A673 (cell line): ENCODE measurements around the gene BCAP29.

ENCODE experiments used
- EZH2 ChIP-seq: fragments of 200-600 bp; sonication (generic); IDR thresholded peaks from 2 replicates; pipeline ENCODE4 v1.6.1; 2017; ENCODE audit warnings: borderline replicate concordance, low read depth, mild to moderate bottlenecking, mixed read lengths, antibody characterized with exemption, low read length; ENCODE audit not compliant: poor library complexity, severe bottlenecking
- TF ChIP-seq, protein P1 (sequence below): fragments of 300-800, 200-600 bp; sonication (generic); conservative IDR thresholded peaks from 2 replicates; pipeline ENCODE4 v1.5.1; 2017; ENCODE audit warnings: low read depth, mild to moderate bottlenecking, antibody characterized with exemption, low read length, moderate library complexity, mixed read lengths

DNA sequence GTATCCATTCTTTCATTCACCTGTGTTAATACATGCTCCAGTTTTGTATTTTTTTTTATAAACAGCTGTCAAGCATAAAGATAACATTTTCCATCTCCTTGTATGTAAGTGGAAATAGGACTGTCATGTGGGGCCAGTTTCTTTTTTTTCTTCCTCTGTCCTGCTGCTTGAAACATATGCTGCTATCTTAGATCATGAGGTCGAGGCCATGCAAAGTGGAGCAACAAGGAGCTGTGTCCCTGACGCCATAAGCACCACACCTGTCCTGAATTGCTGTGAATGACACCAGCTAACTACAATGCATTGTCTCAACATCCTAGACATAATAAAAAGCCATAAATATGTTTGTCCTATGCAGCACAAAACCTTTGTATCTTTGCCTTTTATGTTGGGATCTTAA lies 42.8 kb downstream of the BCAP29 start:
- TF ChIP-seq, protein P1, sequence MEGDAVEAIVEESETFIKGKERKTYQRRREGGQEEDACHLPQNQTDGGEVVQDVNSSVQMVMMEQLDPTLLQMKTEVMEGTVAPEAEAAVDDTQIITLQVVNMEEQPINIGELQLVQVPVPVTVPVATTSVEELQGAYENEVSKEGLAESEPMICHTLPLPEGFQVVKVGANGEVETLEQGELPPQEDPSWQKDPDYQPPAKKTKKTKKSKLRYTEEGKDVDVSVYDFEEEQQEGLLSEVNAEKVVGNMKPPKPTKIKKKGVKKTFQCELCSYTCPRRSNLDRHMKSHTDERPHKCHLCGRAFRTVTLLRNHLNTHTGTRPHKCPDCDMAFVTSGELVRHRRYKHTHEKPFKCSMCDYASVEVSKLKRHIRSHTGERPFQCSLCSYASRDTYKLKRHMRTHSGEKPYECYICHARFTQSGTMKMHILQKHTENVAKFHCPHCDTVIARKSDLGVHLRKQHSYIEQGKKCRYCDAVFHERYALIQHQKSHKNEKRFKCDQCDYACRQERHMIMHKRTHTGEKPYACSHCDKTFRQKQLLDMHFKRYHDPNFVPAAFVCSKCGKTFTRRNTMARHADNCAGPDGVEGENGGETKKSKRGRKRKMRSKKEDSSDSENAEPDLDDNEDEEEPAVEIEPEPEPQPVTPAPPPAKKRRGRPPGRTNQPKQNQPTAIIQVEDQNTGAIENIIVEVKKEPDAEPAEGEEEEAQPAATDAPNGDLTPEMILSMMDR: no peak
- no peak for TF ChIP-seq EZH2
